GM18498 (cell line): ENCODE results near the gene KCNAB1.

Experiments used
- ATAC-seq: cut with Tn5 transposase; IDR thresholded peaks from one replicate; pipeline ENCODE4 v1.9.1; 2021; ENCODE audit warnings: mild to moderate bottlenecking, moderate library complexity; ENCODE audit not compliant: unreplicated experiment

KCNAB1 gene

GRCh38 chr3:156530980-156531379 lies 410.6 kb downstream of the KCNAB1 start:
- ATAC-seq, result no peak

DNA sequence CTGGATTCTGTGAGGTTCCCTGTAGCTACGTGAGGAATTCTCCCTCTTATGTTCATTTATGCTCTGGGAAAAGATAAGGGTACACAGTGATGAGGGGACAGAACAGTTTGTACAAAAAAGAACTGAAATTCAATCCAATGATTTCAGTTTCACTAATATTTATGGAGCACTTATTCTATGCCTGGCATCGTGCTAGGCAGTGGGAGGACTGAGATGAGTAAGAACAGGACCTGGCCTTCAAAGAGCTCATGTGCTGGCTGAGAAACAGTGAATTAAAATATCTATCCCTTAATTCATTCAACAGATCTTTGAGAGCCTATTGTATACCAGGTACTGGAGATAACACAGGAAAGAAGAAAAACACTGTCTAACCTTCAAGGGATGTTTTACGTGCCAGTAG lies 412.4 kb downstream of the KCNAB1 start:
- ATAC-seq, result no peak

DNA sequence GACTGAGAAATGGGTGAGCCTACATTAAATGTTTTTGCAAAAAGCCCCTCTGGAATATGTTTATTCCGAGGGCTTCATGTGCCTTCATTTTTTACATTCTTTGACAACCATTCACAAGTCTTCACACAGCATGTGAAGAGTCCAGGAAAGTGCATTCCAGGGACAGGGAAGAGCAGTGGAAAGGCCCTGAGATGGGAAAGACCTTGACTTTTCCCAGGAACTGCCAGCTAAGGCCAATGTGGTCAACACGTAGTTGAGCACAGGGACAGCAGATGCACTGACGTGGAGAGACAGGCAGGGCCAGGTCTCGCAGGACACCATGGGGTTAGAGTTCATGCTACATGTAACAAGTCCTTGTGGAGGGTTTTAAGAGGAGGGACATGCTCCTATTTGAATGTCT lies 412.8 kb downstream of the KCNAB1 start:
- no peak for ATAC-seq

DNA sequence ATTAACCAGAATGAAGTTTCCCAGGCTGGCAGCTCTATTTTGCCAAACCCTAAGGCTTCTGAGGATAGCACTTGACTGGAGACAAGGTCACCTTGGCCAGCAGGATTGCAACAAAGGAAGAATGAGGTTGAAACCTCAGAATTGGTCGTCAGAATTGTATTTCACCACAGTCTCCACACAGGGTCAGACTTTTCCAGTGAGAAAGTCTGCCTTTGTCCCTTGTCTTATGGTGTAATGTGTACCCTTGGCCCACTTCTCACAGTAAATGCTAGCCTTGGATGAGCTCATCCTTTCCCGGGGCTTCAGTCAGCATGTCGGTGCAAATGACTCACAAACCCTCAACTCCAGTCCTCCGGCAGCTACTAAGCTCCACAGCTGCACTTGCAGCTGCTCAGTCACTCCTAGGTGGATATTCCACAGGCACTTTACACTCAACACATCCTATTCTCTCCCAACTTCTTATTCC lies 414.8 kb downstream of the KCNAB1 start:
- ATAC-seq, result no peak

DNA sequence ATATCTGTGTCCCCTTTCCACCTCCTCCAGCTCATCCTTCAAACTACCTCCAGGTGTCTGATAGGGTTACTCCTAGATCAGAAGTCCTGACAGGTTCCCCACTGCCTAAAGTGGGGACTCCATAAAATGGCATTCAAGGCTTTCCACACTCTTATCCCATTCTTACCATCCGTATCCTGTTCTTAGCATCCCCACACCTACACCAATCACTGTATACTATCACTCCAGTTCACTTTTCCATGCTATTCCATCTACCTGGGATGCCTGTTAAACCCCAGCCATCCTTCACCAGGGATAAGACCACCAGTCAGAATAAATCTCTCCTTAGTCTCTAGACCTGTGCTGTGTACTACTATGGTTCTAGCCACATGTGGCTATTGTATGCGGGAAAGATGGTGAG lies 415.4 kb downstream of the KCNAB1 start:
- ATAC-seq, result no peak

DNA sequence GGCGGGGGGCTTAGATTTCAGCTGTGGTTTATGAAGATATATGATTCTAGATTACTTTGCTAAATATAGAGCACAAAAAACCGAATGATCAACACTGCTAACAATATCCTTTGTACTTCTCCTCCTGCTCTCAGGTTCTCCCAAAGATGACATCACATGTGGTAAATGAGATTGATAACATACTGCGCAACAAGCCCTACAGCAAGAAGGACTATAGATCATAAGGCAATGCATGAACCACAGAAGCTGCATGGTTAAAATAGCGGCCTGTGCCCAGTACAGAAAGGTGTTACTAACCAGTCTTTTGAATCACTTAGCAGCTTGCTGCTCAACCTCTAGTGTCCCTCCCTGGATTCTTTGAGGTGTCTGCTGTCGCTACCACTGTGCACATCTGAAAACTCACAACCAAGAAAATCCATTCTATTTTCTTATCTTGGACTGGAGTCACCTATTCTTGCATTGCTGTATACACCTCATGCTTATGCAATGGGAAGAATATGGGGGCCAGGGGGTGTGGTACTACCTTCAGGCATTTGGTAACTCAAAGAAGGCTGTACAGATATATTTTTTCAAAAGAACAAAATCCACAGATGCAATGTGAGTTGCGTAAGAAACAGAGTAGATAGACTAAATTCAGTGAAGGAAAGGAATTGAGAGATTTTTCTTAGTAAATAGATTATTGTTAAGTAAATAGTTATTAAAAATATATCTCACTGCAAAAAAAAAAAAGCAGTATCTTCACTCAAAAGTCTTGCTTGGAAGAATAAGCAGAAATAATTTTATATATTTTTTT lies 416.3 kb downstream of the KCNAB1 start:
- ATAC-seq, result no peak

DNA sequence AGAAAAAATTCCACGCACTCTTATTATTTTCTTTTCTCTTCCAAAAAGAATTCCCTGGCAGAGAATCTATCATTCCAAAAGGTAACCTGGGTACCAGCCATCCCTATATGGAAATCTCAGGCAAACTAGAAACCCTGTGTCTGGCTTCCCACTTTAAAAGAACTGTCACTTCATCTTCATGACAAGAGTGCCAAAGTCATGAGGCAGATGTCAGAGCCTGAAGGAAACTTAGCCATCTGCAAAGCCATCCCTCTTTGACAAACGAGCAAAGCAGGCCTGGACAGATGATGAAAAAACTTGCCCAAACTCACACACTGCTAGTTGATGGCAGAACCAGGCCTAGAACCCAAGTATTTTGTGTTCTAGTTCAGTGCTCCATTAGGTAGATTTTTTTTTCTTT lies 418.7 kb downstream of the KCNAB1 start:
- ATAC-seq, result no peak

DNA sequence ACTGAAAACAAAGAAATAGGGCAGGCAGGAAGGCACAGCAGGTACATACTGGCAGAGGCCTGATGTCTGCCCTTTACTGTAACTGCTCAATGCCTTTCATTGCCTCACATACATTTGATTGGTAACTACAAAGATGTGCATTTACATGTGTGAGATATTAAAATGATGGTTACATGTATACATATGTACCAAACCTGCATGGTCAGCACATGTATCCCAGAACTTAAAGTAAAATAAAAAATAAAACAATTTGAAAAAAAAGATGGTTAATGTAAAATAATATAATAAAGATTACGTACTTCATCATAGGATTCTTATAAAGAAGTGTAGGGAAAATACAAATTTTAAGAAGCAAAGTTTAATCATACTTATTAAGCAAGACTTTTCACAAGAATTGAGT lies 419.4 kb downstream of the KCNAB1 start:
- ATAC-seq, result no peak

DNA sequence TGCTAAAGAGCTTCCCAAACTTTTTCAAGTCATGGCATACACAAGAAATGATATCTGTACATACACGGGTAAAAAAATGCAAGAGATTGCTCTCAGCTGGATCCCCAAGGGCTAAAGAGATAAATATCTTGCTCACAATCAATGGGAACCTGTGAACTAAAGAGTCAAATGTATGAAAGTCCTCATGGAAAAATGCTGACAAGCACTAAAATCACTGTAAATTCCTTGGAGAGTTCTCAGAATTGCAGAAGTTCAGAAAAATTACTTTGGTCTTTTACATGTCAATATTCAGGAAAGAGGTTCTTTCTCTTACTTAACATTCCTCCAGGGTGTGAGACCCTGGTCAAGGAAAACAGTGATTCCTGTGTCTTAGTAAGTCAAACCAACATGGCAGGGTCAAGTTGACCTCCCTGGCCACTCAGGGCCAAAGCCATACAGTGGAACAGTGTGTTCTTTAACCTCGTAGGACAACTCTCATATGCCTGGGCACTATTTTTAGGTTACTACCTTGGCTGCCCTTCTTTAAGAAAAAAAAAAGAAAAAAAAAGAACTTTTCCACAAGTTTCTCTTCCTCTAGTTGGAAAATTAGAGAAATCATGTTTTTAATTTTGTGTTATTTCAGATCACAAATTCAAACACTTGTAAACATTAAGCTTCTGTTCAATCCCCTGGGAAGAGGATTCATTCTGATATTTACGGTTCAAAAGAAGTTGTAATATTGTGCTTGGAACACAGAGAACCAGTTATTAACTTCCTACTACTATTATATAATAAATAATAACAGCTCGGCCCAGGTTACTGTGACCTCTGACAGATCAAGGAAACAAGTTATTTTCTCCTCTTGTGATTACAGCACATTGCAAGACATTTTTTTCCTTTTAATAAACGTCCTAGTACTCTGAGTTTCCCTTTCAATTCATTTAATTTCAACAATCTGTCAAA lies 422.0 kb downstream of the KCNAB1 start:
- no peak for ATAC-seq

- no peak for ATAC-seq
These were observed 422.7 kb downstream of the KCNAB1 start for GRCh38 chr3:156543043-156543555.

GRCh38 chr3:156547637-156548036 lies 427.3 kb downstream of the KCNAB1 start:
- ATAC-seq, result no peak

GRCh38 chr3:156548041-156548687 lies 427.8 kb downstream of the KCNAB1 start:
- no peak for ATAC-seq

- ATAC-seq, result no peak
These were observed 428.5 kb downstream of the KCNAB1 start for GRCh38 chr3:156548902-156549301.

- ATAC-seq, result no peak
These were observed 430.9 kb downstream of the KCNAB1 start for GRCh38 chr3:156551261-156551660.

GRCh38 chr3:156551746-156552145 lies 431.4 kb downstream of the KCNAB1 start:
- no peak for ATAC-seq

DNA sequence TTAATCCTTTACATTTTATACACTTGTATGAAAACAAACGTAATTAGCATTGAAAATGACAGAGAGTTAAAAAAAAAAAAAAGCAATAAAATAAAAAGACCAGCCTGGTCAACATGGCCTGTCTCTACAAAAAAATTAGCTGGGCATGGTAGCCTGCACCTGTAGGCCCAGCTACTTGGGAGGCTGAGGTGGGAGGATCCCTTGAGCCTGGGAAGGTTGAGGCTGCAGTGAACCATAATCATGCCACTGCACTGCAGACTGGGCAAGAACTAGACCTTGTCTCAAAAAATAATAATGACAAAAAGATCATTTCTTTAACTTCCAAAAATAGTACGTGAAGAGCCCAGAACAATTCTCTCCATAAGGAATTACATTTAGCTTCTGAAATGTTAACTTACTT lies 432.6 kb downstream of the KCNAB1 start:
- ATAC-seq, result no peak

DNA sequence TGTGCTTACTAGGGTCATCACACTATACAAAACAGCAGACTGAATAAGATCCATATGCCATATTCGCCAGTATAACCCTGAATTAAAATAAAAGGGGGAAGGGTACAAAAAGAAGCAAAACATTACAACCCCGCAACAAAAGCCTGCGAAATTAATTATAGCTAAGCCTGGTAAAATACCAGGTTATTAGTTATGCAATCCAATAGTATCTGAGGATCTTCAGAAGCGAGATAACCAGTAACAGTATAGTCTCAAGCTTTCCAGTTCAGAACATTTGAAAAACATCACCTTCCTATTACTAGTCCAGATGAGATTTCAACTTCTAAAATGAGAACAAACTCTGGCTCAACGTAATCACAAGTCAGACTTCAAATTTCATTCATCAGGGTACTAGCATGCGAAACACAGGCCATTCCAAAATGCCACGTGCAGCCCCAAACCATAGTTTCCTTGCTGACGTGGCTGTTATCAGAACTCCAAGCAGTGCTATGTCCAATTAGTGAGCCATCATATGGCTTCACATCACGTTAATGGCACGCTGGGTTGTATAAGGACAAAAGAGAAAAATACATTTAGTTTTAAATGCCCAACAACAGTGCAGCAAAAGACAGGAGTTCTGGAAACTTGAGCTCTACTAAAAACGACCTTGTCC lies 433.5 kb downstream of the KCNAB1 start:
- no peak for ATAC-seq

- no peak for ATAC-seq
These were observed 434.1 kb downstream of the KCNAB1 start for GRCh38 chr3:156554515-156554841.

DNA sequence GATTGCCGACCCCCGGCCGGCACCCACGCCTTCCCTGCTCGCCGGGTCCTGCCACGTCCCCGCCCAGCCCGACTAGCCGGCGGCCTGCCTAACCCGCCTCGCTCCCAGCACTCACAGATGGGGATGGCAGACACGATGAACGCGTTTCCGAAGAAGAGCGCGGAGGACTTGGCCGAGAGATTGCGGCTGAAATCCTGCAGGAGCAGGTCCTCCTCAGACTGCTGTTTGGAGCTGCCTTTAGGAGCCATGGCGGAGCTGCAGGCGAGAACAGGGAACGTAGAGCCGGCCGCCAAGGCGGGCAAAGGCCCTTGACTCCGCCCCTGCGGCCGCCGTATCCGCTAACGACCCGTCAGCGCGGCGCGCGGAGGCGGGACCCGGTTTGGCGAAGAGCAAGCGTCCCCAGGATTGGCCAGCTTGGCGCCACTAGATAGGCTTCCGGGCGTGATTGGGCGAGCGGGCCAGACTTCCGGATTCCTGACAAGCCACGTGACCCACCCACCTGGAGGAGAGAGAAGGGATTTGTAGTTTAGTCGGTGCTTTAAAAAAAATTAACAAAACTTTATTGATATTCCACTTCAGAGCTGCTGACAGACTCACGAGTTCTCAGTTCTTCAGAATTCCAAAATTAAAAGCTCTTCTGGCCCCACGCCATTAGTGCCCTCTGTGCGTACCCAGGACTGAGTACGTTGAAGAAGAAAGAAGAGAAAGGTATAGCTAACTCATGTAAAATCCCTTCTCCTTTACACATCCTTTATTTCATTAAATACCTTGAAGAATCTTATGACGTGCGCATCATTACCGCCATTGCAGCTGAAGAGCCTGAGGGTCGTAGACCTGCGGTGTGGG lies 434.7 kb downstream of the KCNAB1 start, which contains the start of gene SSR3:
TSS of gene SSR3 (minus strand) at position 276 of the 846 bp plus-strand sequence. CDS start at position 248, 28 bp downstream.
- peak; percentile 99 for ATAC-seq

DNA sequence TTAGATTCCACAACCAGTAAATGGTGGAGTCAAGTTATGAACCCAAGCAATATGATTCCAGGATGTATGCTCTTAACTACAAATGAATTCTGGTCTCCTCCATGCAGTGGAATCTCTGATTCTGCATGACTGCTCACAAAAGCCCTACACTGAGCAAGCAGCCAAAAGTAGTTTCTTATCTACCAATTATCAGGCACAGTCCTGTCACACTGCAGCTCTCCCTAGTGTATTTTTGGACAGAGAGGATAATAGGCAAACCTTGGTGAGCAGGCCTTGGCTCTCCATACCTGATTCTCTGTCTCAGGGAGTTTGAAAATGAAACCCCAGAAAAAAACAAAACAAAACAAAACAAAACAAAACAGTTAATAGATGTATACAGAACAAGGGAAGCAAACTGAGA lies 438.0 kb downstream of the KCNAB1 start:
- no peak for ATAC-seq
